ENCODE measurements around the gene ATP2A1. TPM values are rescaled to one million over a fixed set of nuclear protein-coding genes. Genes with fewer than 3 reads are reported as not detected.

ATP2A1 gene
- total RNA-seq, 1 experiment from 2014 or later: 2.9 TPM

- ATAC-seq (no peak), DNase-seq (ENCODE audit: low read depth, low spot score) (no peak)
- Histone ChIP-seq H3K36me3 (ENCODE audit: control insufficient read depth, insufficient read depth, low read length) (no peaks in the 10 kb centered on the region), H3K4me1 (ENCODE audit: control insufficient read depth, insufficient read depth, low read length) (no peaks in the 10 kb centered on the region), H3K4me3 (ENCODE audit: low read depth in 2 of 2, low read length in 2 of 2) (no peak overlapping the region), H3K27me3 (ENCODE audit: control insufficient read depth, insufficient read depth, low read length) (no peaks in the 10 kb centered on the region), H3K9me3 (ENCODE audit: control insufficient read depth, insufficient read depth, low read depth, low read length) (no peaks in the 10 kb centered on the region), H3K27ac (ENCODE audit: low read length) (no peak overlapping the region)
- ChIA-PET CTCF (no interaction called here), POLR2A (interaction anchor here (0.5 to 0.7 kb wide), 3 partner anchors 10 to 106 kb away, joined by 8 to 12 read pairs (median 8); no protein-coding TSS in a partner anchor)
- in situ Hi-C loops (cut with HindIII; ENCODE audit: low pct_unique_long_range_greater_than_20kb, low sequenced_read_pairs) (no loop called here), intact Hi-C loops (cut with micrococcal nuclease; ENCODE audit: unreplicated experiment) (no loop called here)
- BruUV-seq (replicated peaks): TSS peak; percentile 64
- TF ChIP-seq POLR2AphosphoS5 (IDR thresholded peaks at IDR 0.05; ENCODE audit: low read depth, low read length) (no peak), SIN3A (IDR thresholded peaks at IDR 0.05; ENCODE audit: borderline replicate concordance, insufficient read depth, low read depth, low read length) (no peak), REST (IDR thresholded peaks at IDR 0.05; ENCODE audit: insufficient read depth in 1 of 2, low read depth in 2 of 2, low read length in 1 of 2) (no peak), TCF7L2 (IDR thresholded peaks at IDR 0.05; ENCODE audit: low read depth, low read length) (no peak), CTCF (IDR thresholded peaks at IDR 0.05) (no peak)
Measured at GRCh38 chr16:28917095-28917494, 38.8 kb downstream of the ATP2A1 start.

- ATAC-seq: no peak
- no peak overlapping the region for H3K27ac ChIP-seq (ENCODE audit: low read length)
- H3K27me3 ChIP-seq (ENCODE audit: control insufficient read depth, insufficient read depth, low read length): no peaks in the 10 kb centered on the region
- TF ChIP-seq TCF7L2 (IDR thresholded peaks at IDR 0.05; ENCODE audit: low read depth, low read length): no peak
- TF ChIP-seq SIN3A (IDR thresholded peaks at IDR 0.05; ENCODE audit: borderline replicate concordance, insufficient read depth, low read depth, low read length): no peak
- TF ChIP-seq CTCF (IDR thresholded peaks at IDR 0.05): no peak
- TF ChIP-seq POLR2AphosphoS5 (IDR thresholded peaks at IDR 0.05; ENCODE audit: low read depth, low read length): no peak
- no peak for TF ChIP-seq REST (IDR thresholded peaks at IDR 0.05; ENCODE audit: insufficient read depth in 1 of 2, low read depth in 2 of 2, low read length in 1 of 2)
- in situ Hi-C loops (cut with HindIII; ENCODE audit: low pct_unique_long_range_greater_than_20kb, low sequenced_read_pairs): no loop called here
- H3K9me3 ChIP-seq (ENCODE audit: control insufficient read depth, insufficient read depth, low read depth, low read length): no peaks in the 10 kb centered on the region
- POLR2A ChIA-PET: interaction anchor here (0.6 kb wide), 1 partner anchor 73 kb away, joined by 3 read pairs; no protein-coding TSS in a partner anchor
- H3K4me3 ChIP-seq (ENCODE audit: low read depth in 2 of 2, low read length in 2 of 2): no peak overlapping the region
- no peak for DNase-seq (ENCODE audit: low read depth, low spot score)
- H3K4me1 ChIP-seq (ENCODE audit: control insufficient read depth, insufficient read depth, low read length): no peaks in the 10 kb centered on the region
- intact Hi-C loops (cut with micrococcal nuclease; ENCODE audit: unreplicated experiment): no loop called here
- no TSS peak for BruUV-seq (replicated peaks)
- no peaks in the 10 kb centered on the region for H3K36me3 ChIP-seq (ENCODE audit: control insufficient read depth, insufficient read depth, low read length)
- CTCF ChIA-PET: no interaction called here
Measured at GRCh38 chr16:28918698-28919097, 40.4 kb downstream of the ATP2A1 start.

All from Panc1 (cell line).